Measurements from ENCODE around the gene CORT. TPM values are rescaled to one million over a fixed set of nuclear protein-coding genes. Genes with fewer than 3 reads are reported as not detected.

CORT gene
- total and polyA plus RNA-seq, 2 donors (not counting 1 experiment from before 2014, with no cell fraction given), result 0.52 TPM; not detected in 1

DNA sequence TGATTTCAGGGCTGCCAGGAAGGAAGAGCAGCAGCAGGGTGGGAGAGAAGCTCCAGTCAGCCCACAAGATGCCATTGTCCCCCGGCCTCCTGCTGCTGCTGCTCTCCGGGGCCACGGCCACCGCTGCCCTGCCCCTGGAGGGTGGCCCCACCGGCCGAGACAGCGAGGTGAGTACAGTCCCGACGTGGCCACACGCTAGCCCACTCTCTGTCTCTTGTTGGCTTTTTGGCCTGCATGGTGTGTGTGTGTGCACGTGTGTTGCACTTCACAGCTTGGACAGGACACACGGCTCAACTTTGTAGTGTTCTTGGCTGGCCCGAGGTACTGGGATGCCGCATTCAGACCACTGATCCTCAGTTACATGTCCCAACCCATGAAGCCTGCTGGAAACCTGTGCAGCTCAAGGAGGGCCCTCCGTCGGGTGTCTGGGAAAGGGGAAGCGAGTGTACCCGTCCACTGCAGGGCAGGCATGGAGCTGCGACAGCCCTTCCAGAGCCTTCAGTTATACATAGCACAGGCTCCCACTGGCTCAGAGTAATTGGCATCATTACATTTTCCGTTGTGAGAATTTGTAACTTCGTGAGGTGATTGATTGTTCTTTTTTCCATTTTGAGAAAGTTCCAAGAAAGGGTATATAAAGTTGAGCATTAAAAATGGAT lies 454 bp downstream of the CORT start:
- H3K27ac ChIP-seq (ENCODE audit: low read length in 2 of 2), result no peak overlapping the region
- no peak for DNase-seq
- Mint-ChIP-seq H3K27me3 (no peaks in the 10 kb centered on the region), H3K4me3 (no peak overlapping the region), H3K9me3 (ENCODE audit: insufficient read depth) (no peaks in the 10 kb centered on the region), H3K4me1 (no peaks in the 10 kb centered on the region), H3K27ac (no peak overlapping the region)
- no peaks in the 10 kb centered on the region for H4K20me1 ChIP-seq (ENCODE audit: control insufficient read depth, insufficient read depth, low read length, poor library complexity, severe bottlenecking)
- ATAC-seq (ENCODE audit: low read depth), result no peak
- H3K4me2 ChIP-seq (replicated peaks; ENCODE audit: low read depth, low read length, poor library complexity, severe bottlenecking), result no peak overlapping the region
- H3K36me3 ChIP-seq (replicated peaks in 1 of 2; ENCODE audit: control extremely low read depth in 1 of 2, control insufficient read depth in 1 of 2, extremely low read depth in 1 of 2, insufficient read depth in 2 of 2, low read length in 1 of 2), result no peaks in the 10 kb centered on the region
- no peak overlapping the region for H2AFZ ChIP-seq (ENCODE audit: insufficient read depth, low read depth, low read length, poor library complexity, severe bottlenecking)
- H3K79me2 ChIP-seq (ENCODE audit: control insufficient read depth, insufficient read depth, low read length), result no peaks in the 10 kb centered on the region
- no peaks in the 10 kb centered on the region for H3K4me1 ChIP-seq (ENCODE audit: control insufficient read depth in 2 of 2, insufficient read depth in 2 of 2, low read length in 2 of 2)
- POLR2A ChIA-PET, result no interaction called here
- CTCF ChIA-PET, result interaction anchor here (0.7 kb wide), 1 partner anchor 814 kb away, joined by 3 read pairs; no protein-coding TSS in a partner anchor
- intact Hi-C loops (cut with micrococcal nuclease), result no loop called here
- no peak overlapping the region for H3K4me3 ChIP-seq (ENCODE audit: control extremely low read depth in 1 of 5, extremely low read depth in 1 of 5, insufficient read depth in 1 of 5, low read depth in 2 of 5, low read length in 4 of 5)
- TF ChIP-seq EZH2 (IDR thresholded peaks at IDR 0.05; ENCODE audit: borderline replicate concordance, insufficient read depth, low read depth, low read length, poor library complexity, severe bottlenecking), result no peak
- TF ChIP-seq, protein P1, sequence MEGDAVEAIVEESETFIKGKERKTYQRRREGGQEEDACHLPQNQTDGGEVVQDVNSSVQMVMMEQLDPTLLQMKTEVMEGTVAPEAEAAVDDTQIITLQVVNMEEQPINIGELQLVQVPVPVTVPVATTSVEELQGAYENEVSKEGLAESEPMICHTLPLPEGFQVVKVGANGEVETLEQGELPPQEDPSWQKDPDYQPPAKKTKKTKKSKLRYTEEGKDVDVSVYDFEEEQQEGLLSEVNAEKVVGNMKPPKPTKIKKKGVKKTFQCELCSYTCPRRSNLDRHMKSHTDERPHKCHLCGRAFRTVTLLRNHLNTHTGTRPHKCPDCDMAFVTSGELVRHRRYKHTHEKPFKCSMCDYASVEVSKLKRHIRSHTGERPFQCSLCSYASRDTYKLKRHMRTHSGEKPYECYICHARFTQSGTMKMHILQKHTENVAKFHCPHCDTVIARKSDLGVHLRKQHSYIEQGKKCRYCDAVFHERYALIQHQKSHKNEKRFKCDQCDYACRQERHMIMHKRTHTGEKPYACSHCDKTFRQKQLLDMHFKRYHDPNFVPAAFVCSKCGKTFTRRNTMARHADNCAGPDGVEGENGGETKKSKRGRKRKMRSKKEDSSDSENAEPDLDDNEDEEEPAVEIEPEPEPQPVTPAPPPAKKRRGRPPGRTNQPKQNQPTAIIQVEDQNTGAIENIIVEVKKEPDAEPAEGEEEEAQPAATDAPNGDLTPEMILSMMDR (IDR thresholded peaks at IDR 0.05), result no peak
- WGBS (ENCODE audit: insufficient coverage), result 93% methylated on average over 16 of the region's 21 CpGs
- H3K9ac ChIP-seq (ENCODE audit: low read length), result no peak overlapping the region
- peaks cover 0 to 8% (median 0%) of the 10 kb centered on the region in 3 donors for H3K9me3 ChIP-seq (ENCODE audit: control extremely low read depth in 1 of 3, control insufficient read depth in 2 of 3, insufficient read depth in 1 of 3, low read length in 2 of 3)
- H3K27me3 ChIP-seq (replicated peaks in 1 of 4; ENCODE audit: control extremely low read depth in 1 of 4, control insufficient read depth in 3 of 4, insufficient read depth in 4 of 4, low read length in 3 of 4), result no peaks in the 10 kb centered on the region

DNA sequence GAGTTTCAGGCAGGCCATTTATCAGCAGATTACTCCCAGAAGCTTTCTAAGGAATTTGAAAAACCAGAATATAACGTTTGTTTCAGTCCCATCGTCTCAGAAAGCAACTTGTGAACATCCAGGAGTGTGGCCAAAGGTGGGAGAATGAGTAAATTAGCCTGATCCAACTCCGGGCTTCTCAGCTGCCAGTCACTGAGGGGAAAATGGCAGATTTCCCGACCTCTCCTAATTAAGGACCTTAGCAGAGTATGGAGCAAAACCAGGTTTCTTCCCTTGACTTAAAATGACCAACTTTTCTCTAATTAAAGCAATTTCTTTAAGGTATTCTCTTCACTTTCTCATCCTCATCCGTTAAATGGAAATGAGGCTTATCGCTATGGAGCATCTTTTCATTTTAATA lies 1.0 kb downstream of the CORT start:
- ChIA-PET CTCF (interaction anchor here (0.7 kb wide), 1 partner anchor 813 kb away, joined by 3 read pairs; no protein-coding TSS in a partner anchor), POLR2A (no interaction called here)
- intact Hi-C loops (cut with micrococcal nuclease), result no loop called here
- Mint-ChIP-seq H3K27ac (no peak overlapping the region), H3K9me3 (ENCODE audit: insufficient read depth) (no peaks in the 10 kb centered on the region), H3K27me3 (no peaks in the 10 kb centered on the region), H3K4me1 (no peaks in the 10 kb centered on the region), H3K4me3 (no peak overlapping the region)
- Histone ChIP-seq H3K4me1 (ENCODE audit: control insufficient read depth in 2 of 2, insufficient read depth in 2 of 2, low read length in 2 of 2) (no peaks in the 10 kb centered on the region), H4K20me1 (ENCODE audit: control insufficient read depth, insufficient read depth, low read length, poor library complexity, severe bottlenecking) (no peaks in the 10 kb centered on the region), H2AFZ (ENCODE audit: insufficient read depth, low read depth, low read length, poor library complexity, severe bottlenecking) (no peak overlapping the region), H3K9ac (ENCODE audit: low read length) (no peak overlapping the region), H3K36me3 (replicated peaks in 1 of 2; ENCODE audit: control extremely low read depth in 1 of 2, control insufficient read depth in 1 of 2, extremely low read depth in 1 of 2, insufficient read depth in 2 of 2, low read length in 1 of 2) (no peaks in the 10 kb centered on the region), H3K27me3 (replicated peaks in 1 of 4; ENCODE audit: control extremely low read depth in 1 of 4, control insufficient read depth in 3 of 4, insufficient read depth in 4 of 4, low read length in 3 of 4) (no peaks in the 10 kb centered on the region), H3K4me2 (replicated peaks; ENCODE audit: low read depth, low read length, poor library complexity, severe bottlenecking) (no peak overlapping the region), H3K9me3 (ENCODE audit: control extremely low read depth in 1 of 3, control insufficient read depth in 2 of 3, insufficient read depth in 1 of 3, low read length in 2 of 3) (peaks cover 0 to 8% (median 0%) of the 10 kb centered on the region in 3 donors), H3K4me3 (ENCODE audit: control extremely low read depth in 1 of 5, extremely low read depth in 1 of 5, insufficient read depth in 1 of 5, low read depth in 2 of 5, low read length in 4 of 5) (no peak overlapping the region), H3K79me2 (ENCODE audit: control insufficient read depth, insufficient read depth, low read length) (no peaks in the 10 kb centered on the region), H3K27ac (ENCODE audit: low read length in 2 of 2) (no peak overlapping the region)
- ATAC-seq (ENCODE audit: low read depth) (no peak), DNase-seq (no peak)
- TF ChIP-seq, protein P1 (IDR thresholded peaks at IDR 0.05), result no peak
- no peak for TF ChIP-seq EZH2 (IDR thresholded peaks at IDR 0.05; ENCODE audit: borderline replicate concordance, insufficient read depth, low read depth, low read length, poor library complexity, severe bottlenecking)
- 71% methylated on average over 4 of the region's 6 CpGs for WGBS (ENCODE audit: insufficient coverage)

Data from B cell (primary cell).